ENCODE data around the gene PDLIM4.

GRCh38 chr5:132321109-132321721, 63.7 kb downstream of the PDLIM4 start:
- TF ChIP-seq CTCF (IDR thresholded peaks at IDR 0.05) (no peak), POLR2A (IDR thresholded peaks at IDR 0.05; ENCODE audit: low read length) (no peak), CEBPB (IDR thresholded peaks at IDR 0.05) (no peak)

Data from A549 (cell line).